D721Med (cell line): ENCODE data around the gene KCNJ14.
A peak's percentile ranks its signal among the peaks of the same experiment; 100 is the strongest.

Source experiments
- DNase-seq: peaks from one replicate; pipeline ENCODE4 v3.0.0; 2011; ENCODE audit warnings: low spot score; ENCODE audit not compliant: insufficient read length
- FAIRE-seq: peaks from 2 replicates; lab custom pipeline; 2011; peaks lifted over from hg19 to GRCh38; lab: Jason Lieb, UNC
- TF ChIP-seq, protein P1 (sequence below): IDR thresholded peaks from 2 replicates; pipeline ENCODE4 v1.5.1; 2012; ENCODE audit warnings: mild to moderate bottlenecking, control low read depth; ENCODE audit not compliant: insufficient read depth; ENCODE audit errors: missing control alignments

The KCNJ14 gene

DNA sequence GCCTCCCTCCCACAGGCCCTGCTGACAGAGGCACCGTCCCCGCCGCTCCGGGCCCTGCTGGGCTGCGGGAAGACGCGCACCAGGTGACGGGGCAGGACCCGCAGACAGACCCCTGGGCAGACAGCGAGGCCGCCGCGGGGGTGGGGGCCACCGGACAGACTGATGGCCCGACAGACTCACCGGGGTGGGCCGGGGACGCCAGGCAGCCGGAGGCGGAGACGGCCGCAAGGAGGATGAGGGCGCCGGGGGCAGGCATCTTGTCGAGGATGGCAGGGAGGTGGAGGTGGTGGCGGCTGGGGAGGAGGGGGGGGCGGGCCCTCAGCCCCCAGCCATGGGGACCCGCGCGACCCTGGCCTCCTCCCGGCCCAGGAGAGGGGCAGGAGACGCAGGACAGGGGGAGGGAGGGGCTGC, 56.0 kb downstream of the KCNJ14 start:
- DNase-seq (no peak), FAIRE-seq (no peak)
- TF ChIP-seq, protein P1, sequence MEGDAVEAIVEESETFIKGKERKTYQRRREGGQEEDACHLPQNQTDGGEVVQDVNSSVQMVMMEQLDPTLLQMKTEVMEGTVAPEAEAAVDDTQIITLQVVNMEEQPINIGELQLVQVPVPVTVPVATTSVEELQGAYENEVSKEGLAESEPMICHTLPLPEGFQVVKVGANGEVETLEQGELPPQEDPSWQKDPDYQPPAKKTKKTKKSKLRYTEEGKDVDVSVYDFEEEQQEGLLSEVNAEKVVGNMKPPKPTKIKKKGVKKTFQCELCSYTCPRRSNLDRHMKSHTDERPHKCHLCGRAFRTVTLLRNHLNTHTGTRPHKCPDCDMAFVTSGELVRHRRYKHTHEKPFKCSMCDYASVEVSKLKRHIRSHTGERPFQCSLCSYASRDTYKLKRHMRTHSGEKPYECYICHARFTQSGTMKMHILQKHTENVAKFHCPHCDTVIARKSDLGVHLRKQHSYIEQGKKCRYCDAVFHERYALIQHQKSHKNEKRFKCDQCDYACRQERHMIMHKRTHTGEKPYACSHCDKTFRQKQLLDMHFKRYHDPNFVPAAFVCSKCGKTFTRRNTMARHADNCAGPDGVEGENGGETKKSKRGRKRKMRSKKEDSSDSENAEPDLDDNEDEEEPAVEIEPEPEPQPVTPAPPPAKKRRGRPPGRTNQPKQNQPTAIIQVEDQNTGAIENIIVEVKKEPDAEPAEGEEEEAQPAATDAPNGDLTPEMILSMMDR = no peak

DNA sequence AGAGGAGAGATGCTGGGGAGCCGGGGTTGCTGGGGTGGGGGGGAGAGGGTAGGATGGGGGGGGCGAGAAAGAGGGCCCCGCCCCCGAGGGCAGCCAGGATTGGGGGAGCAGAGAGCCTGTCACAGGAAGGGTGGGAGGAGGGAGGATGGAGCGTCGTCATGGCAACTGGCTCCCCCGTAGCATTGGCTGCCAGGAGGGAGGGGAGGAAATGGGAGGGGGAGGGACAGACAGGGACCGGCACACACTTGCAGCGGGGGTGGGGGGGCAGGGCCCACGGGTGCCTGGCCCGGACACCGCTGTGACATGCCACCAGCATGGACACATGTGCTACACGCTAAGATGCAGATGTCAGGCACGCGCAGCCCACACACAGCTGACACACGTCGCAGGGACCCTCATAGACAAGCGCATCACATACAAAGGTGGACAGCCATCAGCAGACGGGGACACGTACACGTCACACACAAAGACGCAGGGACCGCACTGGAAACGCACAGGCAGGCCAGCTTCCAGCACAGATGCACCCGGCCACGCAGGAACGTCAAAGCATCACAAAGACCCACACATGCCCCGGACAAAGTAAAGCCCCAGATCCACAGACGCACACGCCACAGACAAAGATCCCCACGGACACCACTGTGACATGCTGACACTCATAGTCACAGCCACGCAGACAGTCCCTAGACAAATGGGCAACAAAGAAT, 56.6 kb downstream of the KCNJ14 start, which contains the start of gene LMTK3:
Gene LMTK3 (minus strand): TSS at position 36 of the 704 bp plus-strand sequence. CDS start 259 bp downstream, outside the sequence.
- FAIRE-seq (no peak), DNase-seq (peak; percentile 89)
- TF ChIP-seq, protein P1 = no peak

DNA sequence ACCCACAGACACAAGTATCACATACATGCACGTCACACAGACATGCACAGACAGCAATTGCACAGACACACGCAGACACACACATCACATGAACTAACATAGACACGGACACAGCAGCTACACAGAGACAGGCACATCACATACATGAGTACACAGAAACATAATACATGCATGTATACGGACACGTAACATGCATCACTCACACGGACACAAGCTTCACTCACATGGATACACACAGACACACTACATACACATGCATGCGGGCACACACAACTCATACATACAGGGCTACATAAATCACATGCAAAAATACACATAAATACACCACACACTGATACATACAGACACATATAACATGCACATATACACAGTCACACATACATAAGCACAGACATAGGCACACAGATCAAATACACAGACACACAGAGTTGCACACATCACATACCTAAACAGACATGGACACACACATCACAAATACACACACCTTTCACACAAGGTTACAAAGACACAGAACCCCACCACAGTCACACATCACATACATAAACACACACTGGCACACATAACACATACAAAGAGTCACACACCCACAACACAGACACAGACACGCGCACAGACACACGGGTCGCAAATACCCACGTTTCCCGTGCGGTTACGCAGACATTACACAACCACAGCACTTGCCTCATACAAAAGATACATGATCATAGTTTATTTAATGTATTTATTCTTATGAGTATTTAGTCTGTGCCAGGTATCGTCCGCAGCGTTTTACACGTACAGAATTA, 57.3 kb downstream of the KCNJ14 start:
- TF ChIP-seq, protein P1 = no peak
- FAIRE-seq (peak; percentile 16), DNase-seq (no peak)

DNA sequence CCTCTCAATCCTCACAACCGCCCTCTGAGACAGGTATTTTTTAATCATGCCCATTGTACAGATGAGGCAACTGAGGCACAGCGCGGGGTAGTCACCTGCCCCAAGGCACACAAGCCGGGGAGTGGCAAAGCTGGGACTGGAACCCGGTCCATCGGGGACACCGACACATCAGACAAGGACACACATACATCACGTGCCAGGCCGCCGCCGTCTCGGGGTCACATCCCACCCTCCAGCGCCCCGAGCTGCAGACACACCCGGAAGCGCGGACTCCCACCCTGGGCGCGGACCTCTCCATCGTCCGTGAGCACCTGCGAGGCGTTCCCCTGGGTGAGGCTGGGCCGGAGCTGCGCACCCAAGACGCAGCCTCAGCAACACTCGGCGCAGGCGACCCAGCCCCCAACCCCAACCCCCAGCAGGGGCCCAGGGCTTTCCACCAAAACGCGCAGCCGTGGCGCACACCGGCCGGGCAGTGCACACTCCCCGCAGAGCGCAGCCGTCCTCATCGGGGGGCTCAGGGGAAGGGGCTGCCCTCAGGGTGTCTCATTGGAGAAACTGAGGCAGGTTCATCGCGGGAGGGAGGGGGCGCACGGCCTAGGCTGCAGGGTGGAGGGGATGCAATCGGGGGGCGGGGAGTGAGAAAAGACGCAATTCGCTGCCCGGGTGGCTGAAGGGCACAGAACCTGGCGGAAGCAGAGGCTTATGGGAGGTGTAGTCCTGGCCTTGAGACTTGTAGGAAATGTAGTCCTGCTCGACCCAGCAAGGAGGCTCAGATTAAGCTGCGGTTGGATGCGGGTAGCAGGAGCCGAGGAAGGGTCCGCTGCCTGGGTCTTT, 58.1 kb downstream of the KCNJ14 start:
- no peak for FAIRE-seq
- TF ChIP-seq, protein P1 = no peak
- DNase-seq = peak; percentile 78

DNA sequence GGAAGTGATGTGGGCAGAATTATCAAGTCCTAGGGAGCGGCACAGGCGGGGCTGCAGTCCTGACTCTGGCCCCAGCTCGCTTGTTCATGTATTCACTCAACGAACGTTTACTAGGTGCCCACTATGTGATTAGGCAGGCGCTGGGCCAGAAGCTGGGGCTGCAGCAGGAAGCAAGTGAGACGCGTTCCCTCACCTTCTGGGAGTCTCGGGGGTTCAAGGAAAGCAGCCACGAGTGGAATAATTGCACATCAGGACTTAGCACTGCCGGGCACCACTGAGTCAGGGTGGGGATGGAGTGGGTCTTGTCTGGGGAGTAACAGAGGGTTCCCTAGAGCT, 58.7 kb downstream of the KCNJ14 start:
- FAIRE-seq = no peak

DNA sequence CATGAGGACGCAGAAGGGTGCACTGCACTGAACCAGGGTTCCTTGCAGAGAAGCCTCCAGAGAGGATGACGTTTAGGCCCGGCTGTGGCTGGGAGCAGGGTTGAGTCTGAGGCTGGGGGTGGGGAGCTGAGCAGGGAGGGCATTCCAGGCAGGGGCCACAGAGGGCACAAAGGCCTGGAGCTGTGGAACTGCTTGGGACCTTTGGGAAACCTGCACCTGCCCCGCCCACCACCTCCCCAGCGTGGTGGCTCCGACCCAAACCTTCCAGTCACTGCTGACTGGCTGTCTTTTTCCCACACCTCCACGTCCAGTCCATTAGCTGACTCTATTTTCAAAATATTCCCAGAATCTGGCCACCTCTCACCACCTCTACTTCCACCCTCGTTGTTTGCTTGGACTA, 61.2 kb downstream of the KCNJ14 start:
- TF ChIP-seq, protein P1 = no peak
- no peak for FAIRE-seq
- DNase-seq = no peak

More for the DNA sequence above, 58.7 kb downstream of the KCNJ14 start:
- TF ChIP-seq, protein P1 = no peak
- no peak for DNase-seq
